ENCODE results near the gene PLA2G4C.

DNA sequence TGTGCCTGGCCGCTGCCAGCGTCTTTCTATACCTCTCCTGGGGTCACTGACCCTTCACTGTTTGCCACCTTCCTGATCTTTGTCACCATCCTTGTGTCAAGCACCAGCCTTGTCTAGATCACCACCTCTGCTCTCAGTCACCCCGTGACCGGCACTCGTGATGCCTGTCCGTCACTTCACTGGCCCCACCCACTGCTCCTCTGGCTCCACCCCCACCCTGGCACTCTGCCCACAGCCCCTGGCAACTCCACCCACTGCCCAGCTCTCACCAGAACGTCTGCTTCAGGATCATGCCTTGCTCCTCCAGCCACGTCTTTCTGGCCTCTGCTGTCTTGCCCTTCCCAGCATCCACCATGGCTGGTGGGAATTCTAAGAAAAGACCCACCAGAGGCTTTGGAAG, 24.8 kb upstream of the PLA2G4C start:
- TF ChIP-seq, protein P1, sequence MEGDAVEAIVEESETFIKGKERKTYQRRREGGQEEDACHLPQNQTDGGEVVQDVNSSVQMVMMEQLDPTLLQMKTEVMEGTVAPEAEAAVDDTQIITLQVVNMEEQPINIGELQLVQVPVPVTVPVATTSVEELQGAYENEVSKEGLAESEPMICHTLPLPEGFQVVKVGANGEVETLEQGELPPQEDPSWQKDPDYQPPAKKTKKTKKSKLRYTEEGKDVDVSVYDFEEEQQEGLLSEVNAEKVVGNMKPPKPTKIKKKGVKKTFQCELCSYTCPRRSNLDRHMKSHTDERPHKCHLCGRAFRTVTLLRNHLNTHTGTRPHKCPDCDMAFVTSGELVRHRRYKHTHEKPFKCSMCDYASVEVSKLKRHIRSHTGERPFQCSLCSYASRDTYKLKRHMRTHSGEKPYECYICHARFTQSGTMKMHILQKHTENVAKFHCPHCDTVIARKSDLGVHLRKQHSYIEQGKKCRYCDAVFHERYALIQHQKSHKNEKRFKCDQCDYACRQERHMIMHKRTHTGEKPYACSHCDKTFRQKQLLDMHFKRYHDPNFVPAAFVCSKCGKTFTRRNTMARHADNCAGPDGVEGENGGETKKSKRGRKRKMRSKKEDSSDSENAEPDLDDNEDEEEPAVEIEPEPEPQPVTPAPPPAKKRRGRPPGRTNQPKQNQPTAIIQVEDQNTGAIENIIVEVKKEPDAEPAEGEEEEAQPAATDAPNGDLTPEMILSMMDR (IDR thresholded peaks at IDR 0.05) = no peak
- TF ChIP-seq POLR2A (IDR thresholded peaks at IDR 0.05) = no peak
